Hematopoietic multipotent progenitor cell (in vitro differentiated cells): ENCODE data around the gene SNX12. TPM values are rescaled to one million over a fixed set of nuclear protein-coding genes. Genes with fewer than 3 reads are reported as not detected.
"Not testable (repeated sequence)": the region's sequence is repeated elsewhere in the genome, so short reads cannot be mapped to it uniquely, and the experiment has no call there.

Experiments used
- DNase-seq, 3 donors: peaks; one replicate each; pipeline ENCODE4 v3.0.0-alpha.2; 2011 to 2015; ENCODE audit warnings: low read depth in 2 of 3, low spot score in 2 of 3
- small RNA-seq: library from RNA; depleted of rRNA; stranded (forward); fragments of <200 nt; gene quantifications from one replicate; pipeline ENCODE3, GENCODE V24; 2012
- total RNA-seq: library from RNA; depleted of rRNA; stranded (reverse); fragments of >200 nt; gene quantifications from one replicate; pipeline ENCODE4 v1.2.3, GENCODE V29; 2012

SNX12 gene
- total RNA-seq, 1 donor = 29.6 TPM

- no peak for DNase-seq
These were observed 26.9 kb upstream of the SNX12 start for GRCh38 chrX:71095033-71095432.

DNA sequence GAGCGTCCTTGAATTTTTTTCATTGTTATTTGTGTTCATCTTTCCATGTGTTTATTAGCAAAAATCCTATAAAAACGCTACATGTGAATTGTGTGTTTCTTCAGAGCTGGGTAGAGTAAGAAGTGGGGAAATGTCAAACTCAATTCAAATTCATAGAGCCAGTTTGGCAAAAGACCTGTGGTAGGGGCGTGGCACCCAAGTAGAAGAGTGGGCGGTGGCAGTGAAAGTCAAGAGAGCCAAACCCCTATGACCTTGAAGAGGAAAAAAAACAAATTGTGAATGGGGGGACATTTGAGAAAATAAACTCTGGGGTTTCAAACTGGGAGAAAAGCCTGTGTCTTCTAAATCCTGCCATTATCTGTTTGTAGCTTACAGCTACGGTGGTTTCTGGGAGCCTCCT is 23.1 kb upstream of the SNX12 start:
- DNase-seq = no peak

- DNase-seq = no peak
These were observed 17.8 kb upstream of the SNX12 start for GRCh38 chrX:71085900-71086299.

DNA sequence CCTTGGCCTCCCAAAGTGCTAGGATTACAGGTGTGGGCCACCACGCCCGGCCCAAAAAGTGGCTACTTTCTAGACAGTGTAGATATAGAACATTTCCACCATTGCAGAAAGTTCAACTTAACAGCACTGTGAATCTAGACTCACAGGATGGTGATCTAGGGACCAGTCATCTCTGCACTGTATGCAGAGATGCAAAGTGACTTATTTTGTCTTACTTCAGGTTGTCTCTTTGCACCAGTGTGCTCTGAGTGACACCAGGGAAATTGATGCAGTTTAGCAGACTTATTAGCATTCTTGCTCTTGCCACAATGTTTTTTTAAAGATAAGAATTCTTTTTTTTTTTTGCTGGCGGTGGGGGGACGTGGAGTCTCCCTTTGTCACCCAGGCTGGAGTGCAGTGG is 14.7 kb upstream of the SNX12 start:
- DNase-seq = no peak

DNA sequence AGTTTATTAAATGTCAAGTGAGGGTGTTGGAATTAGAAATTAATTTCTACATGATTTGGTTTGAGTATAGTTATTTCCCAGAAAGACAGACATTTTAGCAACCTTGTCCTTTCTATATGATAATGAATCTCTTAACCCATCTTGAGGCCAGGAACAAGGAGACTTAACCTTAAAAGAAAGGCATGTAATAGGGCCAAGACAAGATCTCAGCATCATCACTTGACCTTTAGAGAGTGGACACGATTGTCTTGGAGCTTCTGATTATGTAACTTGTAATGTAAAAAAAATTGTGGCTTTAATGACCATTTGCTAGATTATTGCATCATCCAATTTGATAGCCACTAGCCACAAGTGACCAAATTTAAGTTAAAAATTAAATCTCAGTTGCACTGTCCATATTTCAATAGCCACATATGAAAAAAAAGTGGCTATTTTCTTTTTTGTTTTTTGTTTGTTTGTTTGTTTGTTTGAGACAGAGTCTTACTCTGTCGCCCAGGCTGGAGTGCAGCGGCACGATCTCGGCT is 14.1 kb upstream of the SNX12 start:
- no peak for DNase-seq

GRCh38 chrX:71081330-71082123 is 13.4 kb upstream of the SNX12 start:
- no peak for DNase-seq

- DNase-seq = no peak
These were observed 2.4 kb upstream of the SNX12 start for GRCh38 chrX:71070531-71070930.

GRCh38 chrX:71067712-71068043 is 456 bp downstream of the SNX12 start:
- DNase-seq = peak in 1 of 3 donors; percentile 9

- DNase-seq = no peak
These were observed 1.0 kb downstream of the SNX12 start for GRCh38 chrX:71067089-71067488.

DNA sequence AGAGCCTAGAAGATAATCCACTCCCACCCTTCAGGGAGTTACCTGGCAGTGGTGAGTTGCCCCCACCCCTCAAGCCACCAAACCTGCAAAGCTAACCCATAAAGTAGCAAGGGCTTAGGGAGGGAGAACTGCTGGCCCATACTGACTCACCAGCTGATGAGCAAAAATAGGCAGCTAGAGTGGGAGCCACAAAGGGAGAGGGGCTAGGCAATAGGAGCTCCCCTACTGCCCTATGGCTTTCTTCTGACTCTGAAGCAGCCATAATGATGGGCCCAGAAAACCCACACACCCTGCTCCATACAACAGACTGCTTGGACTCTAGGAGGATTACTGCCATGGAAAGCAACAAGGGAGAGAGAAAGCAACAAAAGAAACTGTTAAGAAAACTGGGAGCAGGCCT is 8.0 kb downstream of the SNX12 start:
- no peak for DNase-seq

- peak in 2 of 3 donors; percentile 9 to 39 for DNase-seq
These were observed 10.1 kb downstream of the SNX12 start for GRCh38 chrX:71057848-71058530.

GRCh38 chrX:71056867-71057266 is 11.3 kb downstream of the SNX12 start:
- DNase-seq = no peak

GRCh38 chrX:71053217-71053621 is 14.9 kb downstream of the SNX12 start:
- DNase-seq = peak in 2 of 3 donors; percentile 19 to 28

GRCh38 chrX:71052721-71053120 is 15.4 kb downstream of the SNX12 start:
- DNase-seq = no peak

- DNase-seq = not testable (repeated sequence)
These were observed 20.2 kb downstream of the SNX12 start for GRCh38 chrX:71047891-71048290.

GRCh38 chrX:71017396-71017939 is 50.7 kb downstream of the SNX12 start:
- no peak for DNase-seq

Small RNA genes within 50 kb of the gene (small RNA-seq; reads per million reads assigned to genes)
- gene CXorf65 (not detected), gene RNU1-56P (not detected)

Other genes with a start within 250 kb of the SNX12 start
- not detected for gene TEX11, start 159.6 kb downstream of the SNX12 start, total RNA-seq
- 0.27 TPM for gene SLC7A3, start 137.2 kb downstream of the SNX12 start, total RNA-seq
- gene FOXO4, start 27.5 kb upstream of the SNX12 start, total RNA-seq = 22.4 TPM
- not detected for gene CXorf65, start 38.4 kb upstream of the SNX12 start, total RNA-seq
- 119 TPM for gene IL2RG, start 43.2 kb upstream of the SNX12 start, total RNA-seq
- gene MED12, start 50.3 kb upstream of the SNX12 start, total RNA-seq = 106 TPM
- 1.3 TPM for gene NLGN3, start 76.5 kb upstream of the SNX12 start, total RNA-seq
- gene GJB1, start 154.9 kb upstream of the SNX12 start, total RNA-seq = not detected
- 47.4 TPM for gene ZMYM3, start 185.8 kb upstream of the SNX12 start, total RNA-seq
- 340 TPM for gene NONO, start 215.3 kb upstream of the SNX12 start, total RNA-seq
- 1.1 TPM for gene ITGB1BP2, start 233.4 kb upstream of the SNX12 start, total RNA-seq